Small intestine (tissue), 7 donors: ENCODE results near the gene MAP2. TPM values are rescaled to one million over a fixed set of nuclear protein-coding genes. Genes with fewer than 3 reads are reported as not detected.

Experiments used
- DNase-seq, 2 donors: peaks; one replicate each; pipeline versions ENCODE4 v3.0.0 to v3.0.0-alpha.2; 2013
- FAIRE-seq: peaks from 2 replicates; lab custom pipeline; 2012; peaks lifted over from hg19 to GRCh38; lab: Jason Lieb, UNC
- H3K27ac ChIP-seq, 3 donors: one replicate each; pipeline ENCODE4 v1.5.1; 2013; ENCODE audit warnings: low read length in 2 of 3, mild to moderate bottlenecking in 2 of 3, control low read depth in 1 of 3, inconsistent platforms in 1 of 3, low read depth in 1 of 3, moderate library complexity in 1 of 3
- H3K27me3 ChIP-seq, 3 donors: one replicate each; pipeline ENCODE4 v1.6.1; 2013; ENCODE audit warnings: low read length in 3 of 3, inconsistent platforms in 1 of 3; ENCODE audit not compliant: control insufficient read depth in 3 of 3, insufficient read depth in 3 of 3
- H3K36me3 ChIP-seq, 3 donors: one replicate each; pipeline ENCODE4 v1.6.1; 2013; ENCODE audit warnings: low read length in 3 of 3, inconsistent platforms in 1 of 3, low read depth in 1 of 3, mild to moderate bottlenecking in 1 of 3, moderate library complexity in 1 of 3; ENCODE audit not compliant: control insufficient read depth in 3 of 3, insufficient read depth in 2 of 3
- H3K4me1 ChIP-seq, 3 donors: one replicate each; pipeline ENCODE4 v1.6.1; 2013; ENCODE audit warnings: low read length in 2 of 3, inconsistent platforms in 1 of 3, low read depth in 1 of 3, mild to moderate bottlenecking in 1 of 3, moderate library complexity in 1 of 3; ENCODE audit not compliant: control insufficient read depth in 3 of 3, insufficient read depth in 2 of 3
- H3K4me3 ChIP-seq, 3 donors: one replicate each; pipeline ENCODE4 v1.5.1; 2013; ENCODE audit warnings: low read length in 3 of 3, control low read depth in 1 of 3, inconsistent platforms in 1 of 3, low read depth in 1 of 3, mild to moderate bottlenecking in 1 of 3, moderate library complexity in 1 of 3
- H3K9me3 ChIP-seq, 2 donors: one replicate each; pipeline ENCODE4 v1.6.1; 2013; ENCODE audit warnings: low read depth in 1 of 2, low read length in 1 of 2; ENCODE audit not compliant: control insufficient read depth in 2 of 2, insufficient read depth in 1 of 2
- WGBS, 3 donors: extraction: QIAGEN DNeasy Blood & Tissue Kit; methylation state at CpG; one replicate each; pipeline ENCODE4 v1.1.7; 2013; 5-methylcytosine and 5-hydroxymethylcytosine counted together
- polyA plus RNA-seq, 4 donors: library from polyadenylated mRNA; stranded (reverse) in 3 of 4; unstranded in 1 of 4; fragments of 200-250 nt in 3 of 4; fragments of 120-200 nt in 1 of 4; gene quantifications; one replicate each; pipeline versions ENCODE4 v1.2.1 to v1.2.3, GENCODE V29; 2013
- donor health status: healthy with polysubstance abuse.
- donor health status: control.
- donor health status: control.
- donor health status: Bipolar disorder and iron deficiency.
- donor health status: healthy.

The MAP2 gene
- polyA plus RNA-seq, 4 donors, result 0.22 to 3.2 (median 1.6) TPM

DNA sequence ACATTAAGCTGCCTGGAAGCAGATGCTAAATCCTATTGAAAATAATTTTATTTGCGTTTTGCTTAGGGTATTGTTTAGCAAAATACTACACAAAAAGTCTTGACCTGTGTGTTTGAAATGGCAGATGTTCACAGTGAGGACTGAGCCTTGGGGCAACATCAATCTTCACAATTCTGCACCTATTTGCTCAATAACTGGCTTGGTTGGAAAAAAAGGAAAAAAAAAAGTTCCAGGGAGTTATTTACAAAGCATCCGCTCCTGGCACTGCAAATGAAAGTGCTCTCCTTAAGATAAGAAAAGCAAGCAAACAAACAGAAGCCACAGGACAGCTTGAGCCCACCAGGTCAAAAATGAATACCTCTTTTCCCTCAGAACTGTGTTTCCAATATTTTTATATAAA lies 77.7 kb downstream of the MAP2 start:
- FAIRE-seq, result no peak
- no peaks in the 10 kb centered on the region for H3K9me3 ChIP-seq
- H3K4me3 ChIP-seq, result no peak overlapping the region
- no peaks in the 10 kb centered on the region for H3K27me3 ChIP-seq
- H3K27ac ChIP-seq, result no peak overlapping the region
- WGBS, 3 donors, result 36 to 66% (median 39%) methylated on average over 2 of the region's 2 CpGs
- DNase-seq, result no peak
- no peaks in the 10 kb centered on the region for H3K4me1 ChIP-seq
- no peaks in the 10 kb centered on the region for H3K36me3 ChIP-seq

DNA sequence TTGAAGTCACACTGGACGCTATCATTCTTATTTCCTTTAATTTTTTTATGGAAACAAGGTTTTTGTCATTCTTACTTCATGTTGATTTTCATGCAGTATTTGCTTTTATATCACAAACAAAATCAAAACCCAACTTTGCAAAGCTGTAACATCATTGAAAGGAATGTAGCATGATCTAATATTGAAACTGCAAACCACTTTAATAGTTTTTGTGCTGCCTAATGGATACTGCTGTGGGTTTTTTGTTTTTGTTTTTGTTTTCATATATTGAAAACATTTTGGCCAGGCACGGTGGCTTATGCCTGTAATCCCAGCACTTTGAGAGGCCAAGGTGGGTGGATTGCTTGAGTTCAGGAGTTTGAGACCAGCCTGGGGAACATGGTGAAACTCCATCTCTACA lies 81.6 kb downstream of the MAP2 start:
- Histone ChIP-seq H3K9me3 (no peaks in the 10 kb centered on the region), H3K27me3 (no peaks in the 10 kb centered on the region), H3K4me1 (no peaks in the 10 kb centered on the region), H3K27ac (no peak overlapping the region), H3K4me3 (no peak overlapping the region), H3K36me3 (no peaks in the 10 kb centered on the region)
- no peak for DNase-seq
- no peak for FAIRE-seq
- WGBS, 3 donors, result 65 to 81% (median 75%) methylated on average over 2 of the region's 2 CpGs

DNA sequence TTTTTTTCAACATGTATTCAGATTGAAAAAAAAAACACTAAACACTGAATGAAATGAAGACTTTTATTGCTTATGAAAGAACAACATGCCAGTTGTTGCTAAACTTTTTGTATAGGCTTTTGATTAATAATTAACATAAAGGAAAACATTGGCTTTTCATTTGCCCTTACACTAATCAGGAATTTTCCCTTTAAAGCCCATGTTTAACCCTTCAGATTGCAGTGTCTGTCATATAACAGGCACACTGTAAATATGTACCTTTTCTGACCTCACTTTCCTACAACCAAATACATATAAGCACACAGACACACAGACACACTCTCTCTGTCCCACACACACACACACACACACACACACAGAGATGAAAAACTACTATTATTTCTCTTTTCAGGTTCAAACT lies 84.4 kb downstream of the MAP2 start:
- H3K9me3 ChIP-seq, result no peaks in the 10 kb centered on the region
- H3K4me1 ChIP-seq, result no peaks in the 10 kb centered on the region
- no peak overlapping the region for H3K27ac ChIP-seq
- no peak overlapping the region for H3K4me3 ChIP-seq
- DNase-seq, result no peak
- H3K27me3 ChIP-seq, result no peaks in the 10 kb centered on the region
- H3K36me3 ChIP-seq, result no peaks in the 10 kb centered on the region
- FAIRE-seq, result no peak

DNA sequence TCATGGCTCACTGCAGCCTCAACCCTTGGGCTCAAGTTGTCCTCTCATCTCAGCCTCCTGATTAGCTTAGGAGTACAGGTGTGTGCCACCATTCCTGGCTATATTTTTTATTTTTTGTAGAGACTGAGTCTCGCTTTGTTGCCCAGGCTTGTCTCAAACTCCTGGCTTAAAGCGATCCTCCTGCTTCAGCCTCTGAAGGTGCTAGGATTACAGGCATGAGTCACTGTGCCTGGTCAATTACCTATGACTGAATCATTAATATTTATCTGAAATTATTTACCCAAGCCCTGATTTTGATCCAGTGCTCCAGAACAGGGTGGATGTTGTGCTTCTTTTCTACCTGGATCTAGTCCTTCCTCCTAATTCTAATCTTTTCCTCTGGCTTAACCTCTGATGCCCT lies 87.8 kb downstream of the MAP2 start:
- no peaks in the 10 kb centered on the region for H3K36me3 ChIP-seq
- H3K9me3 ChIP-seq, result no peaks in the 10 kb centered on the region
- no peak for FAIRE-seq
- H3K27me3 ChIP-seq, result no peaks in the 10 kb centered on the region
- no peak overlapping the region for H3K27ac ChIP-seq
- whole genome bisulfite sequencing, 3 donors, result 64 to 92% (median 85%) methylated on average over 2 of the region's 2 CpGs
- H3K4me3 ChIP-seq, result no peak overlapping the region
- DNase-seq, result no peak
- no peaks in the 10 kb centered on the region for H3K4me1 ChIP-seq

DNA sequence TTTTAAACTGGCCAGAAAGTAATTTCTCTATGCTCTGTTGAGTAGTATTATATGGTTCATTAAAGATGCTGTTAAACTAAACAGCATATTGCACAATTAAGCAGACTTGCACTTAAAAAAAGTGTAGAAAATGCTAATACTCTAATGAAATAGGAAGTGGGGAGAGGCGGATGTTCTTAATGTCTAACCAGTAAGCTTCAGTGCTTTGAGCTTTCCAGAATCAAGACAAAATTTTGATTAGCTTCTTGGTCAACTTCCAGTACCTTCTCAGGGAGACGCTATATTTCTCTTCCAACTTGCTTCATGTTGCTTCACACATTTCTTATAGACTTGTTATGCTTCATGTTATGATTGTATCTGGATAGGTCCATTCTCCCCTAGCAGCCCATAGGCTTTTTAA lies 89.1 kb downstream of the MAP2 start:
- FAIRE-seq (no peak), DNase-seq (no peak)
- 70 to 88% (median 81%) methylated on average over 2 of the region's 2 CpGs for WGBS, 3 donors
- Histone ChIP-seq H3K4me1 (no peaks in the 10 kb centered on the region), H3K27me3 (no peaks in the 10 kb centered on the region), H3K4me3 (no peak overlapping the region), H3K9me3 (no peaks in the 10 kb centered on the region), H3K27ac (no peak overlapping the region), H3K36me3 (no peaks in the 10 kb centered on the region)

DNA sequence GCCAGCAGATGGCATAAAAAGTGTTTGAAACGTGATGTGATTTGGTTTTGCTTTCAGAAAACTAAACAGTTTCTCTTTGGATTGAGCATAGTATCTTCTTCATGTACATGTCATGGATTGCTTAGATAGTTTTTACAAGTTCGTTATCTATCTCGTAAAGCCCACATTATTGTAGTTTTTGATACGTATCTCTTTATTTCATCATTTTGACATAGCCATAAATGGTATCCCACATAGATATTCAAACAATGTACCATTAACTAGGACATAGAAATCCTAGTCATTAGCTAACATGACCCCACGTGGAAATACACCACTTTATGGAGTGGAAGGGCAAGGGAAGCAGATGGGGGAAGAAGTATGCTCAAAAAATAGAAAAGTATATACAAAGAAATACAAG lies 93.6 kb downstream of the MAP2 start:
- DNase-seq, result no peak
- Histone ChIP-seq H3K4me3 (no peak overlapping the region), H3K27me3 (no peaks in the 10 kb centered on the region), H3K27ac (no peak overlapping the region), H3K9me3 (no peaks in the 10 kb centered on the region), H3K4me1 (no peaks in the 10 kb centered on the region), H3K36me3 (no peaks in the 10 kb centered on the region)
- 51 to 67% (median 54%) methylated on average over 5 of the region's 5 CpGs for WGBS, 3 donors
- no peak for FAIRE-seq

DNA sequence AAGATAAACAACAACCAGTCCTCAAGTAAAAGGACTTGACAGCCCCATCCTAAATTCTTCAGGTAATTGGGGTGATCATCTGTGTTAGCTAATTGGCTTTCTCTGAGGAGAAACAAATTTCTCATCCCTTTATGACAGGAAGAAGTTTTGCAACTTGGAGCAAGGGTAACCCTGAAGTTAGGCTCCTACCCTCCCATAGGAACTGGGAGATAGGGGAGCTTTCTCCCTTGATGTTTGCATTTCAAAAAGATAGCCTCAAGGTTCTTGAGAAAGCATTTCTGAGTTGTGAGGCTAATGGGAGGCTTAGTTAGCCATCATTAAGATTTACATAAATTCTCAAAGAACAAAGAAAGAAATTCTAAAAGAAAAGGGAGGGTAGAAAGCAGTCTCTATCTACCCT lies 95.4 kb downstream of the MAP2 start:
- H3K4me1 ChIP-seq, result no peaks in the 10 kb centered on the region
- no peak overlapping the region for H3K4me3 ChIP-seq
- H3K27me3 ChIP-seq, result no peaks in the 10 kb centered on the region
- no peak for FAIRE-seq
- no peak for DNase-seq
- no peaks in the 10 kb centered on the region for H3K9me3 ChIP-seq
- no peak overlapping the region for H3K27ac ChIP-seq
- no peaks in the 10 kb centered on the region for H3K36me3 ChIP-seq

DNA sequence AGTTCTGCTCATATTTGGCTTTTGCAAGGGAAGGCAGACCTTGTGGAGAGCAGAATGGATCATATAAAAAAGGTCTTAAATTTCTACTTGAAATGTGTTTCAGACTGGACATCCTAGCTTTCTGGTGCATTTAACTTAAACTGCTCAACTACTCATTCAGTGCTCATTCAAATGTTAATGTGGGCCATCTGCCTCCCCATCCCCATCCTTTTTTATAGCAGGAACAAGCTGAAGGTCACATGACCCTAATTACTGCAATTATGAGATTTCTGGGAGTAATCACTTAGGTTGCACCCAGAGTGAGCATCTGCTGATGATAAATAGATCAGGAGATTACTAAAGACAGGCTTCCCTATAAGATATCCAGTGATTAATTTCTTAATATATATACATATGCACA lies 96.1 kb downstream of the MAP2 start:
- no peak for FAIRE-seq

DNA sequence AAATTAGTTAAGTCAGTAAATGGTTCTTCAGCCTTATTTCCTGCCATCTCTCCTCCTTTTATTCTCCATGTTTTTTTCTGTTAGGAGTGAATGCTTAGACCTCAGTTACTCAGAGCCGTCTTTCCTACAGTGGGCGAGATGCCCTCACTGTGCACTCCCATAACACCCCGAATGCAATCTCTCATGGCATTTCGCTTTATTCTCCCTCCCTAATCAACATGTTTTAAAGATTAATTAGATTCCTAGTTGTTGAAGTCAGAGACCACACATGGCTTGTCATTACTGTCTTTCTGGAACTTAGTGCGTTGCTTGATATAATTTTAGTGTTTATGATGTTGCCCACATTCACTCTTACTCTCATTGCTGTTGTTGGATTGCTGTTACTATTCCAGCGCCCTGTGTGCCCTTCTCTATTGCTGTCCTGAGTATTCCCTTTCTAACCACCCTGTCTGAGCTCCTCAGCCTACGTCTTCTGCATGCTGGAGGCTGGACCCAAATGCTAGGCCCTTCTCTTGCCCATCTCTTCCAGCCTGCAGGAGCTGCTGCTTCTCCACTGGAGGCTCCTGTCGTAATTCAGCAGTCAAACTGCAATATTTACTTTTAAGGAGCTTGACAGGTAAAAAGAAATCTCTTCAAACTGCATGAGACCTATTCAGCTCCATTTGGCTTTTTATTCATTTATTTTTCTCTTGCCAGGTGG lies 99.3 kb downstream of the MAP2 start:
- no peaks in the 10 kb centered on the region for H3K36me3 ChIP-seq
- no peaks in the 10 kb centered on the region for H3K4me1 ChIP-seq
- no peaks in the 10 kb centered on the region for H3K9me3 ChIP-seq
- DNase-seq (no peak), FAIRE-seq (no peak)
- no peak overlapping the region for H3K27ac ChIP-seq
- no peak overlapping the region for H3K4me3 ChIP-seq
- no peaks in the 10 kb centered on the region for H3K27me3 ChIP-seq
- WGBS, 3 donors, result 85 to 92% (median 89%) methylated on average over 8 of the region's 8 CpGs

More for the DNA sequence above, 96.1 kb downstream of the MAP2 start:
- Histone ChIP-seq H3K9me3 (no peaks in the 10 kb centered on the region), H3K36me3 (no peaks in the 10 kb centered on the region), H3K4me3 (no peak overlapping the region), H3K4me1 (no peaks in the 10 kb centered on the region), H3K27ac (no peak overlapping the region), H3K27me3 (no peaks in the 10 kb centered on the region)
- DNase-seq, result no peak
